HFFc6 (cell line): ENCODE measurements around the gene FPR2. TPM values are rescaled to one million over a fixed set of nuclear protein-coding genes. Genes with fewer than 3 reads are reported as not detected.

Experiments used
- DNase-seq: peaks from one replicate; pipeline ENCODE4 v3.0.0-alpha.2; 2018
- H3K27ac Mint-ChIP-seq: 2 replicates; pipeline ENCODE4 v1.8.0; 2020; ENCODE audit warnings: mild to moderate bottlenecking, mixed read lengths
- H3K27me3 Mint-ChIP-seq: 2 replicates; pipeline ENCODE4 v1.8.0; 2021; ENCODE audit warnings: mild to moderate bottlenecking, moderate library complexity, mixed read lengths; ENCODE audit not compliant: insufficient read depth
- H3K36me3 Mint-ChIP-seq: 2 replicates; pipeline ENCODE4 v1.8.0; 2021; ENCODE audit warnings: low read depth, mixed read lengths
- H3K4me1 Mint-ChIP-seq: 2 replicates; pipeline ENCODE4 v1.8.0; 2020; ENCODE audit warnings: low read depth, mixed read lengths
- H3K4me3 Mint-ChIP-seq: 2 replicates; pipeline ENCODE4 v1.8.0; 2020; ENCODE audit warnings: mild to moderate bottlenecking, moderate library complexity, mixed read lengths
- H3K9me3 Mint-ChIP-seq: 2 replicates; pipeline ENCODE4 v1.8.0; 2020; ENCODE audit warnings: mild to moderate bottlenecking, mixed read lengths
- CTCF ChIP-seq: fragments of 200-600 bp; sonication (generic); IDR thresholded peaks from 2 replicates; pipeline ENCODE4 v1.5.0; 2021; ENCODE audit warnings: antibody characterized with exemption, mild to moderate bottlenecking
- total RNA-seq, 6 experiments: library from RNA; stranded (reverse); fragmentation: NEBNext Ultra II Directional; extraction: Animal tissue kit (Norgen Biotek cat#: 25700); gene quantifications; 2 replicates in 1 of 6; 3 replicates in 5 of 6; pipeline ENCODE4 v1.2.3, GENCODE V29; 2021

The FPR2 gene
- total RNA-seq, 6 experiments from 2014 or later, result not detected

DNA sequence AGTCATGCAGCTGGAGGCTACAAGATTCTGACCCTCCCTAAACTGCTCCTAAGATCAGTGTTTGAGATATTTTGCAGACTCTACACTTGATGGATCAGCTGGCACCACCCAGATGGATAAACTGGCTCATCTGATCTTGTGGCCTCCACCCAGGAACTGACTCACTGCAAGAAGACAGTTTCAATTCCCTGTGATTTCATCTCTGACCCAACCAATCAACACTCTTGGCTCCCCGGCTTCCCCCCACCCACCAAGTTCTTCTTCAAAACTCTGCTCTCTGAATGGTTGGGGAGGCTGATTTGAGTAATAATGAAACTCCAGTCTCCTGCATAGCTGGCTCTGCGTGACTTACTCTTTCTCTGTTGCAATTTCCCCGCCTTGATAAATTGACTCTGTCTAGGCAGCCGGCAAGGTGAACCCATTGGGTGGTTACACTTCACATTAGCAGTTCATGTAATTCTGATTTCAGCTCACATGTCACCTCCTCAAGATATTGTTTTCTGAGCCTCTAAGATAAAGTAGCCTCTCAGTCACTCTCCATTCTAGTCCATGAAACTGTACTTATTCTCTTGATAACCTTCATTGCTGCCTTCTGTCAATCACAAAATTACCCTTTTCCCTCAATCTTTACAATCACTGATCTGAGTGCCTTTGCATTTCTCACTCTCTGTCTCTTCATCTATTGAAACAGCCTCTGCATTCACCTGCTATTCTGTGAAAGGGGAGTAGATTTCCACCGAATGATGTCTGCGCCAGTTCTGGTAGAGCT, 24.1 kb downstream of the FPR2 start:
- H3K27ac Mint-ChIP-seq, result no peak overlapping the region
- H3K36me3 Mint-ChIP-seq, result no peaks in the 10 kb centered on the region
- peaks cover 22% of the 10 kb centered on the region for H3K4me1 Mint-ChIP-seq
- H3K27me3 Mint-ChIP-seq, result peaks cover 7% of the 10 kb centered on the region
- H3K9me3 Mint-ChIP-seq, result 0 out of 2 replicates have a peak, but pooled peaks cover 3% of the 10 kb centered on the region
- DNase-seq, result peak; percentile 80
- no peak overlapping the region for H3K4me3 Mint-ChIP-seq
- TF ChIP-seq CTCF, result no peak

DNA sequence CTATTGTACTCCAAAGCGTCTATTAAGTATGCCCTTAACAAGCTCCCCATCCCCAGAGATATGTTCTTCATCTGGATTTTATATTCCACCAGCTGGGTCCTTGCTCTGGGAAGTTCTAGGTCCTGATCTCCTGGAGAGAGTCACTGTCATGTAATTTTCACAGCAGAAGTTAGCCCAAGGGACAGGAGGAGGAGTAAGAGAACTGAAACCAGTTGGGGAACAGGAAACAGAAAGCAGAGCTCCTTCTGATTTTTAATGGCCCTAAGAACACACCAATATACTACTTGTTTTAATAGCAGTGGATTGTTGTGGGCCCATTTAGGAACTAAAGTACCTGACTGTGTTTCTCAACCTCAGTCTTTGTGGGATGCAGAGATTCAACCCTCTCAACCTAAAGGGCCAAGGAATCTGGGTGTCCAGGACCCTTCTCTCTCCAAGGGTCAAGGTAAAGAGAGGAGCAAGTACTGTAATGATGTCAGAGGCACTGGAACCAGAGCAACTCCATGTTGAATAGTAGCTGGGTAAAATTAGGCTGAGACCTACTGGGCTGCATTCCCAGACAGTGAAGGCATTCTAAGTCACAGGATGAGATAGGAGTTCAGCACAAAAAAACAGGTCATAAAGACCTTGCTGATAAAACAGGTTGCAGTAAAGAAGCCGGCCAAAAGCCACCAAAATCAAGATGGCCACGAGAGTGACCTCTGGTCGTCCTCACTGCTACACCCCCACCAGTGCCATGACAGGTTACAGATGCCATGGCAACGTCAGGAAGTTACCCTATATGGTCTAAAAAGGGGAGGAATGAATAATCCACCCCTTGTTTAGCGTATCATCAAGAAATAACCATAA, 25.9 kb downstream of the FPR2 start:
- peaks cover 29% of the 10 kb centered on the region for H3K4me1 Mint-ChIP-seq
- no peak overlapping the region for H3K4me3 Mint-ChIP-seq
- no peaks in the 10 kb centered on the region for H3K36me3 Mint-ChIP-seq
- TF ChIP-seq CTCF, result no peak
- H3K9me3 Mint-ChIP-seq, result peaks cover 3% of the 10 kb centered on the region; the same call in 1 of the 2 replicates
- H3K27ac Mint-ChIP-seq, result no peak overlapping the region
- no peaks in the 10 kb centered on the region; the same call in 1 of the 2 replicates for H3K27me3 Mint-ChIP-seq
- no peak for DNase-seq

DNA sequence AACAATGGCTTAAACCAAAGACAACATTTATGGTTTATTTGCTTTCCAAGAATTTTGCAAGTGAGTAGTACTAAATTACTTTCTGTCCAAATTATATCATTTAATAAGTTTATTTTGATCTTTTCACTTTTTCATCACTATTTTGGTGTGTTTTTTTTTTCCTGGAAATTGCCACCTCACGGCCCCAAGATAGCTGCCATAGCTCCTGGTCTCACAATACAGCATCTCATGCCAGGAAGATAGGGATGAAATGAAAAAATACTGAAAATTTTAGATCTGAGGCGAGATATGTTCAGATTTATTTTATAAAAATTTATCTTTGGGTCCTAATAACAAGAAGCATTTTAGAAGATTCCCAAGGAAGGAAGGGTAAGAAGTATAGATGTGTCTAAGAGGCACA, 27.0 kb downstream of the FPR2 start:
- H3K4me1 Mint-ChIP-seq, result peaks cover 33% of the 10 kb centered on the region
- no peaks in the 10 kb centered on the region for H3K36me3 Mint-ChIP-seq
- TF ChIP-seq CTCF, result no peak
- DNase-seq, result no peak
- H3K27me3 Mint-ChIP-seq, result no peaks in the 10 kb centered on the region; the same call in 1 of the 2 replicates
- H3K4me3 Mint-ChIP-seq, result no peak overlapping the region
- no peak overlapping the region for H3K27ac Mint-ChIP-seq
- H3K9me3 Mint-ChIP-seq, result peaks cover 6% of the 10 kb centered on the region; the same call in 1 of the 2 replicates

- H3K9me3 Mint-ChIP-seq, result peaks cover 12% of the 10 kb centered on the region; the same call in 1 of the 2 replicates
- no peaks in the 10 kb centered on the region for H3K36me3 Mint-ChIP-seq
- no peak overlapping the region; the same call in 1 of the 2 replicates for H3K4me3 Mint-ChIP-seq
- DNase-seq, result peak; percentile 38
- no peaks in the 10 kb centered on the region; the same call in 1 of the 2 replicates for H3K27me3 Mint-ChIP-seq
- peaks cover 33% of the 10 kb centered on the region for H3K4me1 Mint-ChIP-seq
- no peak overlapping the region for H3K27ac Mint-ChIP-seq
- no peak for TF ChIP-seq CTCF
These were observed 28.2 kb downstream of the FPR2 start for GRCh38 chr19:51789061-51789795.

- DNase-seq, result no peak
- Mint-ChIP-seq H3K9me3 (peaks cover 9% of the 10 kb centered on the region; the same call in 1 of the 2 replicates), H3K36me3 (no peaks in the 10 kb centered on the region), H3K27ac (no peak overlapping the region), H3K4me1 (peaks cover 28% of the 10 kb centered on the region), H3K4me3 (no peak overlapping the region), H3K27me3 (peaks cover 3% of the 10 kb centered on the region)
- TF ChIP-seq CTCF, result no peak
These were observed 32.0 kb downstream of the FPR2 start for GRCh38 chr19:51792932-51793331.
